ENCODE measurements around the gene NR2C2. TPM values are rescaled to one million over a fixed set of nuclear protein-coding genes. Genes with fewer than 3 reads are reported as not detected.

The NR2C2 gene
- total RNA-seq, 4 donors from 2014 or later: 32.2 to 60.6 (median 47.8) TPM

- no peak overlapping the region for H3K27ac ChIP-seq
- H3K4me1 ChIP-seq: no peaks in the 10 kb centered on the region
- H3K36me3 ChIP-seq: peaks cover 0 to 42% (median 21%) of the 10 kb centered on the region in 4 donors
- no peaks in the 10 kb centered on the region for H3K27me3 ChIP-seq
- intact Hi-C loops (cut with DNase I; ENCODE audit: low total_unique reads) (no loop called here), in situ Hi-C loops (cut with MboI; ENCODE audit: low pct_ligation_motif_present in 1 of 4, low pct_unique_long_range_greater_than_20kb in 1 of 4, low sequenced_read_pairs in 3 of 4) (loop anchor here in 2 of 4 donors (25.0 kb wide), 1 partner anchor 409 kb away; the partner anchor contains the start of gene CCDC174 (in 2 of the 2))
- 66 to 83% methylated on average over 2 of the region's 2 CpGs for WGBS, 2 donors (ENCODE audit: low coverage in 1 of 2)
- H3K4me3 ChIP-seq: no peak overlapping the region
- H3K9me3 ChIP-seq: no peaks in the 10 kb centered on the region
- TF ChIP-seq CTCF (IDR thresholded peaks at IDR 0.05) (no peak), EP300 (IDR thresholded peaks at IDR 0.05; ENCODE audit: low read depth) (no peak), POLR2AphosphoS5 (IDR thresholded peaks at IDR 0.05) (no peak), POLR2A (IDR thresholded peaks at IDR 0.05) (no peak)
- DNase-seq: no peak
These were observed 124.3 kb downstream of the NR2C2 start for GRCh38 chr3:15071699-15072098.

- WGBS, 2 donors (ENCODE audit: low coverage in 1 of 2): 97% methylated on average over 19 of the region's 19 CpGs; no CpG with 5 or more reads in 1 of the 2 donors
- Histone ChIP-seq H3K4me1 (no peaks in the 10 kb centered on the region), H3K36me3 (peaks cover 0 to 63% (median 30%) of the 10 kb centered on the region in 4 donors), H3K27ac (no peak overlapping the region), H3K27me3 (no peaks in the 10 kb centered on the region), H3K9me3 (no peaks in the 10 kb centered on the region), H3K4me3 (no peak overlapping the region)
- DNase-seq: no peak
- intact Hi-C loops (cut with DNase I; ENCODE audit: low total_unique reads): no loop called here
- TF ChIP-seq EP300 (IDR thresholded peaks at IDR 0.05; ENCODE audit: low read depth): no peak
- no peak for TF ChIP-seq POLR2AphosphoS5 (IDR thresholded peaks at IDR 0.05)
- no peak for TF ChIP-seq POLR2A (IDR thresholded peaks at IDR 0.05)
- TF ChIP-seq CTCF (IDR thresholded peaks at IDR 0.05): no peak
- in situ Hi-C loops (cut with MboI; ENCODE audit: low pct_ligation_motif_present in 1 of 4, low pct_unique_long_range_greater_than_20kb in 1 of 4, low sequenced_read_pairs in 3 of 4): loop anchor here in 2 of 4 donors (25.0 kb wide), 1 partner anchor 412 kb away; the partner anchor contains the start of gene CCDC174 (in 2 of the 2)
These were observed 127.1 kb downstream of the NR2C2 start for GRCh38 chr3:15074500-15074899.

GRCh38 chr3:15079091-15079490, 131.7 kb downstream of the NR2C2 start:
- no peaks in the 10 kb centered on the region for H3K9me3 ChIP-seq
- WGBS, 2 donors (ENCODE audit: low coverage in 1 of 2): 62 to 66% methylated on average over 3 of the region's 3 CpGs
- H3K4me1 ChIP-seq: no peaks in the 10 kb centered on the region
- peaks cover 0 to 81% (median 34%) of the 10 kb centered on the region in 4 donors for H3K36me3 ChIP-seq
- in situ Hi-C loops (cut with MboI; ENCODE audit: low pct_ligation_motif_present in 1 of 4, low pct_unique_long_range_greater_than_20kb in 1 of 4, low sequenced_read_pairs in 3 of 4) (no loop called here), intact Hi-C loops (cut with DNase I; ENCODE audit: low total_unique reads) (no loop called here)
- H3K27me3 ChIP-seq: no peaks in the 10 kb centered on the region
- H3K27ac ChIP-seq: no peak overlapping the region
- TF ChIP-seq POLR2A (IDR thresholded peaks at IDR 0.05): no peak
- TF ChIP-seq EP300 (IDR thresholded peaks at IDR 0.05; ENCODE audit: low read depth): no peak
- TF ChIP-seq POLR2AphosphoS5 (IDR thresholded peaks at IDR 0.05): no peak
- TF ChIP-seq CTCF (IDR thresholded peaks at IDR 0.05): no peak
- DNase-seq: no peak
- no peak overlapping the region for H3K4me3 ChIP-seq

- in situ Hi-C loops (cut with MboI; ENCODE audit: low pct_ligation_motif_present in 1 of 4, low pct_unique_long_range_greater_than_20kb in 1 of 4, low sequenced_read_pairs in 3 of 4) (no loop called here), intact Hi-C loops (cut with DNase I; ENCODE audit: low total_unique reads) (no loop called here)
- DNase-seq: no peak
- Histone ChIP-seq H3K27ac (no peak overlapping the region), H3K36me3 (peaks cover 0 to 61% (median 26%) of the 10 kb centered on the region in 4 donors), H3K4me1 (no peaks in the 10 kb centered on the region), H3K4me3 (no peak overlapping the region), H3K27me3 (no peaks in the 10 kb centered on the region), H3K9me3 (no peaks in the 10 kb centered on the region)
- WGBS, 2 donors (ENCODE audit: low coverage in 1 of 2): 40 to 93% methylated on average over 1 to 13 of the region's 13 CpGs
- TF ChIP-seq CTCF (IDR thresholded peaks at IDR 0.05): no peak
- TF ChIP-seq EP300 (IDR thresholded peaks at IDR 0.05; ENCODE audit: low read depth): no peak
- TF ChIP-seq POLR2A (IDR thresholded peaks at IDR 0.05): no peak
- no peak for TF ChIP-seq POLR2AphosphoS5 (IDR thresholded peaks at IDR 0.05)
These were observed 134.7 kb downstream of the NR2C2 start for GRCh38 chr3:15081960-15082664.

Data from transverse colon (tissue), 4 donors.